Vagina (tissue), 2 donors: ENCODE data around the gene KIAA1549. TPM values are rescaled to one million over a fixed set of nuclear protein-coding genes. Genes with fewer than 3 reads are reported as not detected.

Experiments
- DNase-seq, 2 donors: peaks; one replicate each; pipeline ENCODE4 v3.0.0-alpha.2; 2017; ENCODE audit errors: extremely low spot score in 2 of 2
- H3K27ac ChIP-seq: fragments of 200-600 bp; sonication (generic); one replicate; pipeline ENCODE4 v1.5.1; 2019
- H3K27me3 ChIP-seq: fragments of 200-600 bp; sonication (generic); one replicate; pipeline ENCODE4 v1.5.1; 2019
- H3K36me3 ChIP-seq, 2 donors: fragments of 200-600 bp; sonication (generic); one replicate each; pipeline ENCODE4 v1.5.1; 2017 to 2019
- H3K4me1 ChIP-seq: fragments of 200-600 bp; sonication (generic); one replicate; pipeline ENCODE4 v1.5.1; 2019
- H3K4me3 ChIP-seq, 2 donors: fragments of 200-600 bp; sonication (generic); 1 replicate in 1 of 2; 2 replicates in 1 of 2; pipeline ENCODE4 v1.5.1; 2016 to 2019
- H3K9me3 ChIP-seq: fragments of 200-600 bp; sonication (generic); one replicate; pipeline ENCODE4 v1.5.1; 2019
- POLR2A ChIP-seq, 2 donors: fragments of 450-650 bp; IDR thresholded peaks; one replicate each; pipeline ENCODE4 v1.6.1; 2017; ENCODE audit warnings: antibody characterized with exemption in 2 of 2, mild to moderate bottlenecking in 2 of 2, moderate library complexity in 2 of 2
- POLR2AphosphoS5 ChIP-seq, 2 donors: sonication (generic); formaldehyde crosslinking; IDR thresholded peaks; one replicate each; pipeline ENCODE4 v1.9.0; 2017; ENCODE audit warnings: antibody characterized with exemption in 2 of 2, mild to moderate bottlenecking in 2 of 2, low read depth in 1 of 2; ENCODE audit not compliant: insufficient read depth in 1 of 2
- intact Hi-C: fragments of 100-400 bp; cut with DNase I; formaldehyde crosslinking; loops from one replicate; pipeline ENCODE4 v1.15.1; 2023
- total RNA-seq: library from RNA; depleted of rRNA; stranded (reverse); fragments of >200 nt; gene quantifications from one replicate; pipeline ENCODE4 v1.2.3, GENCODE V29; 2016
- TF ChIP-seq, protein P1 (sequence below), 3 experiments: fragments of 450-650 bp in 2 of 3; fragments of 200-600 bp in 1 of 3; sonication (generic) in 1 of 3; IDR thresholded peaks; one replicate each; pipeline ENCODE4 v1.5.1; 2017 to 2019; ENCODE audit warnings: antibody characterized with exemption in 3 of 3, mild to moderate bottlenecking in 2 of 3, moderate library complexity in 2 of 3

KIAA1549 gene
- total RNA-seq, 1 donor from 2014 or later, result 2.9 TPM

GRCh38 chr7:138919216-138919615, 62.0 kb downstream of the KIAA1549 start:
- intact Hi-C loops, result no loop called here
- Histone ChIP-seq H3K36me3 (no peaks in the 10 kb centered on the region), H3K4me1 (no peaks in the 10 kb centered on the region), H3K9me3 (no peaks in the 10 kb centered on the region), H3K27ac (no peak overlapping the region), H3K27me3 (no peaks in the 10 kb centered on the region), H3K4me3 (no peak overlapping the region)
- DNase-seq, result no peak
- TF ChIP-seq, protein P1, sequence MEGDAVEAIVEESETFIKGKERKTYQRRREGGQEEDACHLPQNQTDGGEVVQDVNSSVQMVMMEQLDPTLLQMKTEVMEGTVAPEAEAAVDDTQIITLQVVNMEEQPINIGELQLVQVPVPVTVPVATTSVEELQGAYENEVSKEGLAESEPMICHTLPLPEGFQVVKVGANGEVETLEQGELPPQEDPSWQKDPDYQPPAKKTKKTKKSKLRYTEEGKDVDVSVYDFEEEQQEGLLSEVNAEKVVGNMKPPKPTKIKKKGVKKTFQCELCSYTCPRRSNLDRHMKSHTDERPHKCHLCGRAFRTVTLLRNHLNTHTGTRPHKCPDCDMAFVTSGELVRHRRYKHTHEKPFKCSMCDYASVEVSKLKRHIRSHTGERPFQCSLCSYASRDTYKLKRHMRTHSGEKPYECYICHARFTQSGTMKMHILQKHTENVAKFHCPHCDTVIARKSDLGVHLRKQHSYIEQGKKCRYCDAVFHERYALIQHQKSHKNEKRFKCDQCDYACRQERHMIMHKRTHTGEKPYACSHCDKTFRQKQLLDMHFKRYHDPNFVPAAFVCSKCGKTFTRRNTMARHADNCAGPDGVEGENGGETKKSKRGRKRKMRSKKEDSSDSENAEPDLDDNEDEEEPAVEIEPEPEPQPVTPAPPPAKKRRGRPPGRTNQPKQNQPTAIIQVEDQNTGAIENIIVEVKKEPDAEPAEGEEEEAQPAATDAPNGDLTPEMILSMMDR (IDR thresholded peaks at IDR 0.05), result no peak
- no peak for TF ChIP-seq POLR2A (IDR thresholded peaks at IDR 0.05)
- no peak for TF ChIP-seq POLR2AphosphoS5 (IDR thresholded peaks at IDR 0.05; ENCODE audit: insufficient read depth in 1 of 2, low read depth in 1 of 2)

DNA sequence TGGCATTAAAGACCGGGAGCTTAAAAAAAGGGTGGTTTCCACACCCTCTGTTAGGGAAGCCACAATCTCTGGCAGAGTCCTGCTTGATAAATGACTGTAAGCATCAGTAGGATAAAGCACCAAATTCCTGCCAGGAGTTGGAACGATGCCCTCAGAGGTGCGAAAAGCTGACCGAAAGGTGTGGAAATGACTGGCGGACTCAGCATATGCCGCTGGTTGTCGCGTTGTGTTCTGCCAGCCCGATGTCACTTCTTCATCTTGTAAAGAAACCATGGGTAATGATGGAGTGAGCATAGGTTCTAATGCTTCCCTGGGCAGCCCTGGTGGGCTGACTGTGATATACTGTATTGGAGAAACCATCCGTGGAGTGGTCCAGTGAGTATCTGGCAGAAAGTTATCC, 62.4 kb downstream of the KIAA1549 start:
- Histone ChIP-seq H3K27ac (no peak overlapping the region), H3K9me3 (no peaks in the 10 kb centered on the region), H3K4me1 (no peaks in the 10 kb centered on the region), H3K36me3 (no peaks in the 10 kb centered on the region), H3K4me3 (no peak overlapping the region), H3K27me3 (no peaks in the 10 kb centered on the region)
- intact Hi-C loops, result no loop called here
- TF ChIP-seq POLR2A (IDR thresholded peaks at IDR 0.05) (no peak), POLR2AphosphoS5 (IDR thresholded peaks at IDR 0.05; ENCODE audit: insufficient read depth in 1 of 2, low read depth in 1 of 2) (no peak)
- TF ChIP-seq, protein P1 (IDR thresholded peaks at IDR 0.05), result no peak
- DNase-seq, result no peak

- Histone ChIP-seq H3K9me3 (no peaks in the 10 kb centered on the region), H3K36me3 (no peaks in the 10 kb centered on the region), H3K27me3 (no peaks in the 10 kb centered on the region), H3K4me3 (no peak overlapping the region), H3K27ac (no peak overlapping the region), H3K4me1 (no peaks in the 10 kb centered on the region)
- TF ChIP-seq POLR2A (IDR thresholded peaks at IDR 0.05), result no peak
- TF ChIP-seq POLR2AphosphoS5 (IDR thresholded peaks at IDR 0.05; ENCODE audit: insufficient read depth in 1 of 2, low read depth in 1 of 2), result no peak
- TF ChIP-seq, protein P1 (IDR thresholded peaks at IDR 0.05), result no peak
- no peak for DNase-seq
- intact Hi-C loops, result no loop called here
Measured at GRCh38 chr7:138918176-138918575, 63.0 kb downstream of the KIAA1549 start.

DNA sequence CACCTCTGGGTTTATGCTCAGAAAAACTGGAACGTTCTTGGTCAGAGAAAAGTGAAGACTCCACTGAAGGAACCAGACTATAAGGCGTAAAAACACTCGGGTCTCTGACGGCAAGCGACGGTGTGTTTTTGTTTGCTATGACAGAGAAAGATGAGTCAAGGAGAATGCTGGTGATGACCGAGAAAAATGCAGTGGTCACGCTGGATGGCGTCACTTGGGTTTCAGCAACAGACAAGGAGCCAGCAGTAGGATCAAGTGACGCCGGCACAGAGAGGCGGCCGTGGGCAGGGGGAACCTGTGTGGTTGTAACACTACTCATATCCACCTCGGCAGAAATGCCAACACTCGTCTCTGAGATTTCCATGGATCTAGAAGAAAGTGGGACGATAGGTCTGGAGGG, 63.4 kb downstream of the KIAA1549 start:
- Histone ChIP-seq H3K4me3 (no peak overlapping the region), H3K27ac (no peak overlapping the region), H3K36me3 (no peaks in the 10 kb centered on the region), H3K4me1 (no peaks in the 10 kb centered on the region), H3K9me3 (no peaks in the 10 kb centered on the region), H3K27me3 (no peaks in the 10 kb centered on the region)
- no peak for DNase-seq
- TF ChIP-seq POLR2A (IDR thresholded peaks at IDR 0.05), result no peak
- no peak for TF ChIP-seq POLR2AphosphoS5 (IDR thresholded peaks at IDR 0.05; ENCODE audit: insufficient read depth in 1 of 2, low read depth in 1 of 2)
- TF ChIP-seq, protein P1 (IDR thresholded peaks at IDR 0.05), result no peak
- intact Hi-C loops, result no loop called here

DNA sequence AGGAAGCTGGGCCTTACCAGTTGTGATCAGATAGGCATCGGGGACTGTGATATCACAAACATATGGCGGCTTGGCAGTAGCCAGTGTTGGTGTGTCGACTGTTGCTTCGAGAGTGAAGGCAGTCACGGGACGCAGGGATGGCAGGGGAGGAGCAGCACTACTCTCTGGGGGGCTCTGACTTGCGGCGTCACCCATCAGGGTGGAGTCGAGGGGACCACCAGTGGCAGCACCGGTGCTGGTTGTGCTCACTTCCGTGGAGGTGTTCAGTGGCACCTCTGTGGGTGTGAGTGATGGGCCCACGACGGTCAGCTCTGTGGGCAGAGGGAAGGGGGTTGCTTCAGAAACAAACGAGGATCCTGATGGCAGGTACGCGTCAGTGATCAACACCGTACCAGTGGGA, 64.5 kb downstream of the KIAA1549 start:
- Histone ChIP-seq H3K36me3 (no peaks in the 10 kb centered on the region), H3K4me1 (no peaks in the 10 kb centered on the region), H3K27ac (no peak overlapping the region), H3K27me3 (no peaks in the 10 kb centered on the region), H3K4me3 (no peak overlapping the region), H3K9me3 (no peaks in the 10 kb centered on the region)
- intact Hi-C loops, result no loop called here
- TF ChIP-seq POLR2AphosphoS5 (IDR thresholded peaks at IDR 0.05; ENCODE audit: insufficient read depth in 1 of 2, low read depth in 1 of 2) (no peak), POLR2A (IDR thresholded peaks at IDR 0.05) (no peak)
- TF ChIP-seq, protein P1 (IDR thresholded peaks at IDR 0.05), result no peak
- no peak for DNase-seq
